HEK293T (cell line): ENCODE measurements around the gene ATXN7.

Source experiments
- CTCF ChIA-PET: fragments of 350-600 bp; formaldehyde crosslinking; extraction: SDS; loops from one replicate; lab custom pipeline; 2021; ENCODE audit warnings: antibody characterized with exemption, inconsistent platforms; lab: Yijun Ruan, JAX
- POLR2A ChIA-PET: fragments of 350-600 bp; formaldehyde crosslinking; extraction: SDS; loops from one replicate; lab custom pipeline; 2020; ENCODE audit warnings: antibody characterized with exemption, inconsistent platforms; lab: Yijun Ruan, JAX
- DNase-seq: peaks from one replicate; pipeline ENCODE4 v3.0.0; 2012; ENCODE audit warnings: mixed read lengths; ENCODE audit errors: extremely low spot score
- ARNT ChIP-seq: fragments of 450-650 bp; IDR thresholded peaks from 2 replicates; pipeline ENCODE4 v1.6.1; 2017; ENCODE audit warnings: mild to moderate bottlenecking
- BHLHE40 ChIP-seq: fragments of 450-650 bp; IDR thresholded peaks from 2 replicates; pipeline ENCODE4 v1.6.1; 2016; ENCODE audit warnings: mild to moderate bottlenecking, moderate library complexity, borderline replicate concordance
- CTBP1 ChIP-seq: fragments of 450-650 bp; IDR thresholded peaks from 2 replicates; pipeline ENCODE4 v1.6.1; 2016; ENCODE audit warnings: borderline replicate concordance
- ELF4 ChIP-seq: fragments of 450-650 bp; IDR thresholded peaks from 2 replicates; pipeline ENCODE4 v1.6.1; 2017; ENCODE audit warnings: antibody characterized with exemption
- FOXA1 ChIP-seq: fragments of 450-650 bp; IDR thresholded peaks from 2 replicates; pipeline ENCODE4 v1.6.1; 2016; ENCODE audit warnings: mild to moderate bottlenecking
- FOXK2 ChIP-seq: fragments of 450-650 bp; IDR thresholded peaks from 2 replicates; pipeline ENCODE4 v1.6.1; 2016; ENCODE audit warnings: mild to moderate bottlenecking
- FOXM1 ChIP-seq: fragments of 450-650 bp; IDR thresholded peaks from 2 replicates; pipeline ENCODE4 v1.6.1; 2017; ENCODE audit warnings: mild to moderate bottlenecking, borderline replicate concordance
- HDGF ChIP-seq: fragments of 450-650 bp; IDR thresholded peaks from 2 replicates; pipeline ENCODE4 v1.6.1; 2017; ENCODE audit warnings: antibody characterized with exemption, borderline replicate concordance
- L3MBTL2 ChIP-seq: fragments of 450-650 bp; conservative IDR thresholded peaks from 2 replicates; pipeline ENCODE4 v1.6.1; 2016; ENCODE audit warnings: mild to moderate bottlenecking
- LEF1 ChIP-seq: fragments of 450-650 bp; IDR thresholded peaks from 2 replicates; pipeline ENCODE4 v1.6.1; 2017; ENCODE audit warnings: mild to moderate bottlenecking, borderline replicate concordance
- NFRKB ChIP-seq: fragments of 450-650 bp; IDR thresholded peaks from 2 replicates; pipeline ENCODE4 v1.6.1; 2016; ENCODE audit warnings: mild to moderate bottlenecking, moderate library complexity
- SP1 ChIP-seq: fragments of 450-650 bp; IDR thresholded peaks from 2 replicates; pipeline ENCODE4 v1.6.1; 2017
- SUZ12 ChIP-seq: fragments of 450-650 bp; IDR thresholded peaks from 2 replicates; pipeline ENCODE4 v1.6.1; 2016; ENCODE audit warnings: mild to moderate bottlenecking
- TARDBP ChIP-seq: fragments of 450-650 bp; IDR thresholded peaks from 2 replicates; pipeline ENCODE4 v1.6.1; 2016
- ZNF384 ChIP-seq: fragments of 450-650 bp; IDR thresholded peaks from 2 replicates; pipeline ENCODE4 v1.6.1; 2016
- TF ChIP-seq, protein P1 (sequence below): fragments of 450-650 bp; IDR thresholded peaks from 2 replicates; pipeline ENCODE4 v1.6.1; 2016

Gene ATXN7

DNA sequence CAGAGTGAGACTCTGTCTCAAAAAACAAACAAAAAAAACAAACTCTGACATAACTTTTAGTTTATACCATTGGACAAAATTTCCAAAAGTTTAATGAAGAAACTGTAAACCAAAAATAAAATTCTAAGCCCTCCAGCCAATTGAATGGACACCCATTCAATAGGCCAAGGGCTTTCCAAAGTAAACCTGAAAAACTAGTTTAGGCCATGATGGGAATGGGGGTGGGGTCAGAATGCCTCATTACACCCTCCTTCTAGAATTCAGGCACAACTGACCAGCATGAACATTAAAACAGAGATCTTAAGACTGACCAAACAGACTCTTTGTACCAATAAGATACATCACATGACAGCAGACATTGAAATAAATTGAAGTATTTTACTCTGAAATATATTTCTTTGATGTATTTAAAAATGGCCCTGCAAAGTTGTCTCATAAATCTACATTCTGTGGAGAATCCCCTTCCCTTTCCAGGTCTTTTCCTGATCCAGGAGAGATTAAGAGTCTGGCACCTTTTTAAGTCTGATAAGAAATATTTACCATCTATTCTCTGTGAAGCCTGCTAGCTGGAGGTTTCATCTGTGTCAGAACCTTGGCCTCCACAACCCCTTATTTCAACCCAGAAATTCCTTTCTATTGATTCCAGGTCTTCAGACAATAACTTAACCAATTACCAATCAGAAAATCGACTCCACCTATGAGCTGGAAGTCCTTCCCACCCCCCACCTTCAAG is 15.8 kb upstream of the ATXN7 start:
- TF ChIP-seq FOXK2 (no peak), HDGF (no peak), FOXM1 (no peak)
- CTCF ChIA-PET: no interaction called here
- DNase-seq: no peak
- POLR2A ChIA-PET: interaction anchor here (0.7 kb wide), 1 partner anchor 16 kb away, joined by 3 read pairs; the partner anchor contains the start of genes ATXN7 and THOC7

DNA sequence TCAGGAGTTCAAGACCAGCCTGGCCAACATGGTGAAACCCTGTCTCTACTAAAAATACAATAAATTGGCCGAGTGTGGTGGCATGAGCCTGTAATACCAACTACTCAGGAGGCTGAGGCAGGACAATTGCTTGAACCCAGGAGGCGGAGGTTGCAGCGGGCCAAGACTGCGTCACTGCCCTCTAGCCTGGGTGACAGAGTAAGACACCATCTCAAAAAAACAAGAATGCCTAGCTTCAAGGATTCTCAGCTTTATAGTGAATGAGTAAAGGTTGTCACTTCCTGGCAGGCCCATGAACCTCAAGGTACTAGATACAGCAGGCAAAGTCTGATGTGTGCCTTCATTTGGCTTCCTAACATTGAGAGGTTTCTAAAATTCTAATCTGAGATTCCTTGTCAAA is 14.5 kb upstream of the ATXN7 start:
- ChIA-PET POLR2A (no interaction called here), CTCF (no interaction called here)
- no peak for DNase-seq
- TF ChIP-seq TARDBP (no peak), ELF4 (no peak), CTBP1 (no peak)

DNA sequence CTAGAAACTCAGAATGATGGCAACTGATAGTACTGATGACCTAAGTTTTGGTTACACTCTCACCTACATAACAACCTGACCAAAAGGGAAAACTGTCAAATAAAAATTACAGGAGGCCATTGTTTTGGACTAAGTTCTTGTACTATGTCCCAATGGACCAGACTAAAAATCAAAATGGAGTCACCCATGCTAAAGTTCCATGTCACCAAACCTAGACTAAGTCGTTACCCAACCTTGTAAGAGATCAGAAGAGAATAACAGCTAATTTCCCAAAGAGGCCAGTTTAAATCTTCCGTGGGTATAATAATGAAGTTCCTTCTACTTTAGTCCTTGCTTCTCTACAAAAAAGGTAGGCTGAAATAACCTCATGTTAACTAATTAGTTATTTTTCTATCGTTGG is 12.4 kb upstream of the ATXN7 start:
- ChIA-PET POLR2A (no interaction called here), CTCF (no interaction called here)
- no peak for TF ChIP-seq LEF1
- TF ChIP-seq CTBP1: no peak
- no peak for TF ChIP-seq BHLHE40
- TF ChIP-seq ARNT: no peak
- TF ChIP-seq, protein P1, sequence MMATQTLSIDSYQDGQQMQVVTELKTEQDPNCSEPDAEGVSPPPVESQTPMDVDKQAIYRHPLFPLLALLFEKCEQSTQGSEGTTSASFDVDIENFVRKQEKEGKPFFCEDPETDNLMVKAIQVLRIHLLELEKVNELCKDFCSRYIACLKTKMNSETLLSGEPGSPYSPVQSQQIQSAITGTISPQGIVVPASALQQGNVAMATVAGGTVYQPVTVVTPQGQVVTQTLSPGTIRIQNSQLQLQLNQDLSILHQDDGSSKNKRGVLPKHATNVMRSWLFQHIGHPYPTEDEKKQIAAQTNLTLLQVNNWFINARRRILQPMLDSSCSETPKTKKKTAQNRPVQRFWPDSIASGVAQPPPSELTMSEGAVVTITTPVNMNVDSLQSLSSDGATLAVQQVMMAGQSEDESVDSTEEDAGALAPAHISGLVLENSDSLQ: no peak
- no peak for TF ChIP-seq TARDBP
- no peak for TF ChIP-seq NFRKB
- TF ChIP-seq HDGF: no peak
- no peak for TF ChIP-seq FOXK2
- TF ChIP-seq FOXA1: no peak
- no peak for TF ChIP-seq ZNF384
- TF ChIP-seq SUZ12: no peak
- no peak for TF ChIP-seq SP1
- no peak for TF ChIP-seq ELF4
- no peak for TF ChIP-seq L3MBTL2
- no peak for TF ChIP-seq FOXM1
- DNase-seq: no peak

DNA sequence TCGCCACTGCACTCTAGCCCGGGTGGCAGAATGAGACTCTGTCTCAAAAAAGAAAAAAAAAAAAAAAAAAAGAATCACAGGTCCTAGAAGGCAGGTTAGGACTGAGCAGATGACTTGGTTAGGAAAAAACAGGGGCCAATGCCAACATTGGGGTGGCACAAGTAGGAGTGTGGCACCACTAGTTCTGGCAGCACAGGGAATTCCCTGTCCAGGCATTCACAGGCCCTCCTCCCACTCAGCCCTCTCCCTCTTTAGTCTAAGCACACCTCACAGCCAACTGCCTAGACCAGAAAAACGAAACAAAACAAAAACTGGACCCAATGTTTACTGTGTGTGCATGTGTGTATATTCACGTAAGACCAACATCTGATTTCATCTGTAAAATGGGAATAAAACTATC is 10.6 kb upstream of the ATXN7 start:
- POLR2A ChIA-PET: no interaction called here
- CTCF ChIA-PET: no interaction called here
- no peak for DNase-seq
- TF ChIP-seq LEF1 (no peak), NFRKB (no peak), HDGF (no peak), SUZ12 (no peak)

DNA sequence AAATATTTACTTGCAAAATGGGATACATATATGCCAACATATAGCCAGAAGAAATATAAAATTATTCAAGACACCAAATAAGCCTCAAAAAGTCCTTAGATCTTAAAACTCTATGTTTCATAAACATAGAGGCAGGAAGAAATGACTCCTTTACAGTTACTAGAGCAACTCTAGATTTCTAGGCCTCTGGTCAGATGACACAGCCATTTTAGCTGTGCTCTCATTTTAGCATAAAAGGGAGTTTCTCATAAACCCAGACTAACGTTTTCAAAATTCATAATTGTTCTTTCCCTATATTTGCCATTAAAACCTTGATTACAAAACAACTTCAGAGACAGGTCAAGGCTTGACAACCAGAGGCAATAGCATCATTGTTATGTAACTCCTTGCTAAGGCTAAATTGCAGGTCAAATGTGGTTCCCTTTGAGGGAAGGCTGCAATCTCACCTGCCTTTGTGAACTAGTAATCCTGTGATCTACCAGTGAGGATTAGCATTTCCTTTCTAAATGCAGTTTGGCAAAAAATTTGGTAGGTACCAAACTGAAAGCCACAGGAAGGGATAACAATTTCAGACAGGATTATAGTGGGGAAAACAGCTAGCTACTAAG is 8.2 kb upstream of the ATXN7 start:
- no peak for DNase-seq
- POLR2A ChIA-PET: no interaction called here
- CTCF ChIA-PET: no interaction called here
- TF ChIP-seq ARNT (no peak), FOXA1 (no peak), NFRKB (no peak), HDGF (no peak), LEF1 (no peak)

DNA sequence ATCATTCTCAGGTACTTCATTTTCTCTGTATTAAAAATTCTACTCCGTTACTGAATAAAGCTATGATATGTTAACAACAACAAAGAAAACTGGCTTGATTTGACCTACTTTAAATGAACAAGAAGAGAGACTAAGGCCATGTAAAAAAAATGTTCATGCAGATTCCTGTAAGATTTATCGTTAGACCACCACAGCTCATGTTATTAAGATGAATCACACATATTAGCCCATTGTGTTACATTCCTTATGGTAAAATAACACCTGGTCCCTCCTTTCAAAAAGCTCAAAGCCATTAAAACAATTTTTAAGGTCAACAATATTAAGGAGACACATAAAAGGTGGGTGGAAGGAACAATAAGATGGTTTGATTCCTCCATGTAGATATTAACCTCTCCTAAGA is 6.4 kb upstream of the ATXN7 start:
- ChIA-PET CTCF (no interaction called here), POLR2A (no interaction called here)
- no peak for DNase-seq
- TF ChIP-seq SUZ12: no peak
- no peak for TF ChIP-seq SP1
- TF ChIP-seq CTBP1: no peak
- TF ChIP-seq L3MBTL2: no peak
- TF ChIP-seq BHLHE40: no peak
- TF ChIP-seq TARDBP: no peak
- TF ChIP-seq LEF1: no peak
- TF ChIP-seq NFRKB: no peak
- TF ChIP-seq HDGF: no peak
- TF ChIP-seq, protein P1: no peak
- no peak for TF ChIP-seq FOXK2
- no peak for TF ChIP-seq FOXA1
- no peak for TF ChIP-seq FOXM1
- no peak for TF ChIP-seq ARNT
- no peak for TF ChIP-seq ELF4
- no peak for TF ChIP-seq ZNF384

DNA sequence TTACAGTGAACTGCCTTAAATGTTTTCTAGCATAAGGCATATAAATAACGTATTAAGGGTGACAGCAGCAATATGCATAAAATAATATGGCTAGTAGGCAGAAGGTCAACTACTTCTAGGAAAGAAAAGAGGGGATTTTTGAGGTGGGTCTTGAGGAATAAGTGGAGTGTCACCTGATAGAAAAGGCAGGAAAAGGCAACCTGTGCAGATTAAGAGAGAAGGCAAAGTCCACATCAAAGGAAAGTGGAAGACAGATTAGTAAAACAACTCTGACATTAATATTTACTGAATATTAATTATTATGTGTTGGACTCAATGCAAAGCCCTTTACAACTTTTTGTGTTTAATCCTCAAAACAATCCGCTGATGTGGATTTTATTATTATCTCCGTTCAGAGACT is 2.9 kb upstream of the ATXN7 start:
- TF ChIP-seq FOXM1 (no peak), BHLHE40 (no peak), NFRKB (no peak), TARDBP (no peak), SP1 (no peak), FOXK2 (no peak), ZNF384 (no peak), LEF1 (no peak), ARNT (no peak), ELF4 (no peak), HDGF (no peak)
- TF ChIP-seq, protein P1: no peak
- ChIA-PET POLR2A (no interaction called here), CTCF (no interaction called here)

More for the DNA sequence above, 2.9 kb upstream of the ATXN7 start:
- no peak for DNase-seq
